PFSK-1 (cell line): ENCODE measurements around the gene C5.

ENCODE experiments used
- FOXP2 ChIP-seq: optimal IDR thresholded peaks from 2 replicates; pipeline ENCODE3; 2011; ENCODE audit warnings: borderline replicate concordance, control low read depth, inconsistent platforms; ENCODE audit not compliant: insufficient read depth; ENCODE audit errors: extremely low read length, extremely low read depth
- POLR2AphosphoS5 ChIP-seq: IDR thresholded peaks from 2 replicates; pipeline ENCODE4 v1.6.1; 2012; ENCODE audit warnings: low read depth, mild to moderate bottlenecking, control low read depth, low read length, moderate library complexity
- SIN3A ChIP-seq: IDR thresholded peaks from 2 replicates; pipeline ENCODE4 v1.6.1; 2012; ENCODE audit warnings: mild to moderate bottlenecking, low read length, moderate library complexity, borderline replicate concordance; ENCODE audit not compliant: insufficient read depth
- TAF1 ChIP-seq: IDR thresholded peaks from 2 replicates; pipeline ENCODE4 v1.6.1; 2012; ENCODE audit warnings: low read length, control low read depth, borderline replicate concordance; ENCODE audit not compliant: insufficient read depth
- TF ChIP-seq, protein P1 (sequence below), 2 experiments: IDR thresholded peaks; 2 replicates each; pipeline versions ENCODE4 v1.6.1 to v1.8.0; 2011 to 2012; ENCODE audit warnings: low read depth in 2 of 2, low read length in 2 of 2, control low read depth in 1 of 2, inconsistent platforms in 1 of 2, mild to moderate bottlenecking in 1 of 2, moderate library complexity in 1 of 2; ENCODE audit not compliant: insufficient read depth in 1 of 2

C5 gene

DNA sequence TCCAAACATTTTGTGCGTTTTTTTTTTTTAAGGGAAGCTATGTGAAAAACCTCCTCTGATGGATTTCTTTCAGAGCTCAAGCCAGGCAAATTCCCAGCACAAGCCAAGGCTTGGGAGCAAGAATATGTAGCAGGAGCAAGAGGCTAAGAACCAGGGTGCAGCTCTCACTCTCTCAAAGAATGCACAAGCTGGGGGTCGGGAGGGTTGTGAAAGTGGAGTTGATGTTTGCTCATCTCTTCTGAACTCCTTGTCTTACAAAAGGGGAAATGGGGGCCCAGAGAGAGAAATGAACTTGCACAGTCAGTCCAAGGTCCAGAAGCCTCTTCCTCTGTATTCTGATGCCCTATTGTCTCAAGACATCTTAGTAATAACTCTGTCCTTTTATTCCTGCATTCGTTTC lies 115.8 kb downstream of the C5 start:
- TF ChIP-seq POLR2AphosphoS5 (no peak), SIN3A (no peak), TAF1 (no peak), FOXP2 (no peak)
- TF ChIP-seq, protein P1, sequence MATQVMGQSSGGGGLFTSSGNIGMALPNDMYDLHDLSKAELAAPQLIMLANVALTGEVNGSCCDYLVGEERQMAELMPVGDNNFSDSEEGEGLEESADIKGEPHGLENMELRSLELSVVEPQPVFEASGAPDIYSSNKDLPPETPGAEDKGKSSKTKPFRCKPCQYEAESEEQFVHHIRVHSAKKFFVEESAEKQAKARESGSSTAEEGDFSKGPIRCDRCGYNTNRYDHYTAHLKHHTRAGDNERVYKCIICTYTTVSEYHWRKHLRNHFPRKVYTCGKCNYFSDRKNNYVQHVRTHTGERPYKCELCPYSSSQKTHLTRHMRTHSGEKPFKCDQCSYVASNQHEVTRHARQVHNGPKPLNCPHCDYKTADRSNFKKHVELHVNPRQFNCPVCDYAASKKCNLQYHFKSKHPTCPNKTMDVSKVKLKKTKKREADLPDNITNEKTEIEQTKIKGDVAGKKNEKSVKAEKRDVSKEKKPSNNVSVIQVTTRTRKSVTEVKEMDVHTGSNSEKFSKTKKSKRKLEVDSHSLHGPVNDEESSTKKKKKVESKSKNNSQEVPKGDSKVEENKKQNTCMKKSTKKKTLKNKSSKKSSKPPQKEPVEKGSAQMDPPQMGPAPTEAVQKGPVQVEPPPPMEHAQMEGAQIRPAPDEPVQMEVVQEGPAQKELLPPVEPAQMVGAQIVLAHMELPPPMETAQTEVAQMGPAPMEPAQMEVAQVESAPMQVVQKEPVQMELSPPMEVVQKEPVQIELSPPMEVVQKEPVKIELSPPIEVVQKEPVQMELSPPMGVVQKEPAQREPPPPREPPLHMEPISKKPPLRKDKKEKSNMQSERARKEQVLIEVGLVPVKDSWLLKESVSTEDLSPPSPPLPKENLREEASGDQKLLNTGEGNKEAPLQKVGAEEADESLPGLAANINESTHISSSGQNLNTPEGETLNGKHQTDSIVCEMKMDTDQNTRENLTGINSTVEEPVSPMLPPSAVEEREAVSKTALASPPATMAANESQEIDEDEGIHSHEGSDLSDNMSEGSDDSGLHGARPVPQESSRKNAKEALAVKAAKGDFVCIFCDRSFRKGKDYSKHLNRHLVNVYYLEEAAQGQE (IDR thresholded peaks at IDR 0.05; ENCODE audit: insufficient read depth in 1 of 2, low read depth in 2 of 2, low read length in 2 of 2): no peak

DNA sequence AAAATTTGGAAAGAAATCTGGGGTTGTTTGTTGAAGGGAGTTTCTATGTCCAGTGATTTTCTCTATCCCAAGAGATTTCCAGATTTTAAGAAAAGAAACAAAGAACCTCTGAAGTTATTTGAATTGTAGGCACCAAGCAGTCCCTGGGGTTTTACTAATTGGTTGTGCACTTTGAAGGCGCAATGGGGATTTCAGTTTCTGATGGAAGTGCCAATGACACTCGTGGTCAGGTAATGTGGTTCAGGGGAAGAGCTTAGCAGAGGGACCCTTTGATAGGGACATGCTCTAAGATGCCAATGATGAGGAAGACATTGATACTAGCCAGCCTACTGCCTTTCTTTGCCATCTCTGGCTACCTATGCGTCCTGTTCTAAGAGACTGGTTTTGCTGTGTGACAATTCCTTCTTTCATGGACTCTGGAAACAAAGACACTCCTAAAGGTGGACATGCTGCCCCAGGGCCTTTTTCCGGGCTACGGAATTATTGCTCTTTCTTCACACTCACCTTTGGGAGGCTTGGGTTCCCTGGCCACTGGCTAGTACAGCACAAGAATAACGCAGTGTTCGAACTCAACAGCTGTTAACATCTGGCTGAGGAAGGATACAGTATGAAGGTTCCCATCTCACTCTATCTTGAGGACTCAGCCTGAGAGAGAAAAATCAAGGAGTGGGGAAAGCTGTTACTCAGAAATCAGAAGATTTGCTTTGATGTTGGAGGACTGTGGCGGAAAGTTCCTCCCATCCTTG lies 116.6 kb downstream of the C5 start:
- TF ChIP-seq SIN3A (no peak), POLR2AphosphoS5 (no peak), TAF1 (no peak), FOXP2 (no peak)
- TF ChIP-seq, protein P1 (IDR thresholded peaks at IDR 0.05; ENCODE audit: insufficient read depth in 1 of 2, low read depth in 2 of 2, low read length in 2 of 2): no peak

DNA sequence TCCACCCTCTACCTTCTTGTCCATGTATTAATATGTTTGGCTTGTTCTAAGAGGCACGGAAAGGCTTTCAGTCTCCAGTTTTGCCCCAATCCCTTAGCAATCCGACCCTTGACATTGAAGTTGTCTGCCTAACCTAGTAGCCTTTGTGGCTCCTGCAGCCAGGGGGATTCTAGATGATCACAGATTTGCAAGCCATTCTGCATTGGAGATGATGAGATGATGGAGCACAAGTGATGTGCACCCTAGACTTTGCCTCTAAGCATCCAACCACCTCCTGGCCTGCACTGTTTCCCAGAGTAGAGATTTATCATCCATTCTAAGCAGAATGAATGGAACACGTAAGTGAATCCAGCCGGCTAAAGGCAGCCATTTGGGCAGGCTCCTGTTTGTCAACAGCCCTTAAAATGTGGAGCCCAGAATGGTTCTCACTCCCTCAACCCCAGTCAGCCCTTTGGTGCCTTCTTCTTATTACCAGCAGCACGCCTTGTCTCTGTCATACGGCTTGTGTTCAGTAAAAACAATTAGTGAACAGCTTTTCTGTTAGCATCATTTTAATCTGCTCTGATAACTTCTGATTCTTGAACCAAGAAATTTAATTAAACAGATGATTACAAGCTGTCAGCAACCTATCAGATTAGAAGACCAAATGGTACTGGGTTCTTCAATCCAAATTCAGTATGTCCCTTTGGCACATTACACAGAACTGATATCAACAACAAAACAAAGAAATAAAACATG lies 117.8 kb downstream of the C5 start:
- TF ChIP-seq SIN3A (no peak), POLR2AphosphoS5 (no peak), TAF1 (no peak), FOXP2 (no peak)
- TF ChIP-seq, protein P1 (IDR thresholded peaks at IDR 0.05; ENCODE audit: insufficient read depth in 1 of 2, low read depth in 2 of 2, low read length in 2 of 2): no peak

DNA sequence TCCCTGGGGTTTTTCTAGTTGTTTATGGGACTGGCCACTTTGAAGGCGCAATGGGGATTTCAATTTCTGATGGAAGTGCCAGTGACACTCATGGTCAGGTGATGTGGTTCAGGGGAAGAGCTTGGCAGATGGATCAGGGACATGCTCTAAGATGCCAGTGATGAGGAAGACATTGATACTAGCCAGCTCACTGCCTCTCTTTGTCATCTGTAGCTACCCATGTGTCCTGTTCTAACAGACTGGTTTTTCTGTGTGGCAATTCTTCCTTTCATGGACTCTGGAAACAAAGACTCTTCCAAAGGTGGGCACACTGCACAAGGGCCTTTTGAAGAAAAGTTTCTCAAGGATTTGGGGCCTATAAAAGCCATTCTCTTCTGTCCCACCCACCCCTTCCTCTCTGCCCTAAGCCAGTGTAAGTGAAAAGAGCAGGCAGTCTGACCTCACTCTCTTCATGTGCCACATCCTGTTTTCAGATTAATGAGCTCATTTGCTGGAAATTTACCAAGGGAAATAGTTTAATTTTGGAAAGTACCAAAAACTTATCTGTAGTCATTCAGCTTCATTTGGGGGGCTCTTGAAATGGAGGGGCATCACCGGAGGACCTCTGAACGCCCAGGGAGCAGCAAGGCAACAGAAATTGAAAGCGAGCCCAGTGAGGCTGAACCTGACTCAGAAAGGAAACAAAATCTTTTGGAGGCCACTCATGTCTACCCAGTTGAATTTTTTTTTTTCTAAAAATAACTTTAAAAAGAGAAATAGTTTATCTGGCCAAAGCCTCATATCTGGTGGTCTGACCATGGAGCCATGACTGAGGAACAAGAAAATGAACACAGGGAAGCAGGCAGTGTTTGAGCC lies 118.6 kb downstream of the C5 start:
- no peak for TF ChIP-seq FOXP2
- TF ChIP-seq TAF1: no peak
- TF ChIP-seq, protein P1 (IDR thresholded peaks at IDR 0.05; ENCODE audit: insufficient read depth in 1 of 2, low read depth in 2 of 2, low read length in 2 of 2): no peak
- no peak for TF ChIP-seq SIN3A
- TF ChIP-seq POLR2AphosphoS5: no peak
